GM19467 (cell line): ENCODE results near the gene PRKRA.
"Not testable (repeated sequence)": the region's sequence is repeated elsewhere in the genome, so short reads cannot be mapped to it uniquely, and the experiment has no call there.

Experiments used
- ATAC-seq: cut with Tn5 transposase; IDR thresholded peaks from one replicate; pipeline ENCODE4 v1.9.1; 2021; ENCODE audit warnings: mild to moderate bottlenecking, moderate library complexity; ENCODE audit not compliant: unreplicated experiment

Gene PRKRA

GRCh38 chr2:178469219-178469849, 18.4 kb upstream of the PRKRA start:
- ATAC-seq, result no peak

- no peak for ATAC-seq
Observed at GRCh38 chr2:178457390-178457886, 6.5 kb upstream of the PRKRA start.

GRCh38 chr2:178455947-178456346, 5.0 kb upstream of the PRKRA start:
- no peak for ATAC-seq

- ATAC-seq, result no peak
Observed at GRCh38 chr2:178452870-178453269, 1.9 kb upstream of the PRKRA start.

- ATAC-seq, result no peak
Observed at GRCh38 chr2:178452334-178452733, 1.4 kb upstream of the PRKRA start.

GRCh38 chr2:178450524-178450773, 526 bp downstream of the PRKRA start:
- ATAC-seq, result peak; percentile 45

GRCh38 chr2:178449700-178450523, 1.1 kb downstream of the PRKRA start:
- ATAC-seq, result peak; percentile 6

- ATAC-seq, result no peak
Observed at GRCh38 chr2:178448968-178449661, 1.9 kb downstream of the PRKRA start.

- no peak for ATAC-seq
Observed at GRCh38 chr2:178441426-178441825, 9.5 kb downstream of the PRKRA start.

- ATAC-seq, result no peak
Observed at GRCh38 chr2:178436662-178437061, 14.3 kb downstream of the PRKRA start.

GRCh38 chr2:178429336-178429735, 21.6 kb downstream of the PRKRA start:
- no peak for ATAC-seq

GRCh38 chr2:178428396-178428806, 22.6 kb downstream of the PRKRA start:
- ATAC-seq, result no peak

GRCh38 chr2:178427458-178427857, 23.5 kb downstream of the PRKRA start:
- ATAC-seq, result no peak

- no peak for ATAC-seq
Observed at GRCh38 chr2:178426388-178426787, 24.6 kb downstream of the PRKRA start.

GRCh38 chr2:178425255-178425827, 25.6 kb downstream of the PRKRA start:
- no peak for ATAC-seq

- ATAC-seq, result not testable (repeated sequence)
Observed at GRCh38 chr2:178423746-178424145, 27.2 kb downstream of the PRKRA start.

- no peak for ATAC-seq
Observed at GRCh38 chr2:178422097-178422496, 28.9 kb downstream of the PRKRA start.

- ATAC-seq, result no peak
Observed at GRCh38 chr2:178420463-178420999, 30.4 kb downstream of the PRKRA start.

- ATAC-seq, result no peak
Observed at GRCh38 chr2:178419123-178419522, 31.9 kb downstream of the PRKRA start.

- no peak for ATAC-seq
Observed at GRCh38 chr2:178418426-178418825, 32.5 kb downstream of the PRKRA start.

GRCh38 chr2:178417916-178418315, 33.1 kb downstream of the PRKRA start:
- ATAC-seq, result no peak
